A673 (cell line): ENCODE data around the gene DSPP.

ENCODE experiments used
- EZH2 ChIP-seq: fragments of 200-600 bp; sonication (generic); IDR thresholded peaks from 2 replicates; pipeline ENCODE4 v1.6.1; 2017; ENCODE audit warnings: borderline replicate concordance, low read depth, mild to moderate bottlenecking, mixed read lengths, antibody characterized with exemption, low read length; ENCODE audit not compliant: poor library complexity, severe bottlenecking
- TF ChIP-seq, protein P1 (sequence below): fragments of 300-800, 200-600 bp; sonication (generic); conservative IDR thresholded peaks from 2 replicates; pipeline ENCODE4 v1.5.1; 2017; ENCODE audit warnings: low read depth, mild to moderate bottlenecking, antibody characterized with exemption, low read length, moderate library complexity, mixed read lengths

DNA sequence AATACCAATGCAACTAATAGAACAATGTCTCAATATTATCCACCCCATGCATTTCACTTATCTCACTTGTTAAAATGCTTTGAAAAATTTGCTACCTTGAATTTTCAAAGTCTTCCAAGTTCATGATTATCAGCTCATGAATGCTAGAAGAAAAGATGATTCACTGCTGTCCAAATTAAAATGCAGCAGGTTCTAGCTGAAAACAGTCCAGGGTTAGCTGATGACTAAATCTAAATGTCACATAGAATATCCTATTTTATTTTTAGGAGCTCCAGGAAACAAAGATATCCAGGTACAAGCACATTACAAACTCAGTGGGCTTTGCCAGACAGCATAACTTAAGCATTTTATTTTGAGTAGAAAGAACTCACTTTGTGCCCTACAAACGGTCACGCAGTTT lies 41.1 kb upstream of the DSPP start:
- TF ChIP-seq EZH2: no peak
- TF ChIP-seq, protein P1, sequence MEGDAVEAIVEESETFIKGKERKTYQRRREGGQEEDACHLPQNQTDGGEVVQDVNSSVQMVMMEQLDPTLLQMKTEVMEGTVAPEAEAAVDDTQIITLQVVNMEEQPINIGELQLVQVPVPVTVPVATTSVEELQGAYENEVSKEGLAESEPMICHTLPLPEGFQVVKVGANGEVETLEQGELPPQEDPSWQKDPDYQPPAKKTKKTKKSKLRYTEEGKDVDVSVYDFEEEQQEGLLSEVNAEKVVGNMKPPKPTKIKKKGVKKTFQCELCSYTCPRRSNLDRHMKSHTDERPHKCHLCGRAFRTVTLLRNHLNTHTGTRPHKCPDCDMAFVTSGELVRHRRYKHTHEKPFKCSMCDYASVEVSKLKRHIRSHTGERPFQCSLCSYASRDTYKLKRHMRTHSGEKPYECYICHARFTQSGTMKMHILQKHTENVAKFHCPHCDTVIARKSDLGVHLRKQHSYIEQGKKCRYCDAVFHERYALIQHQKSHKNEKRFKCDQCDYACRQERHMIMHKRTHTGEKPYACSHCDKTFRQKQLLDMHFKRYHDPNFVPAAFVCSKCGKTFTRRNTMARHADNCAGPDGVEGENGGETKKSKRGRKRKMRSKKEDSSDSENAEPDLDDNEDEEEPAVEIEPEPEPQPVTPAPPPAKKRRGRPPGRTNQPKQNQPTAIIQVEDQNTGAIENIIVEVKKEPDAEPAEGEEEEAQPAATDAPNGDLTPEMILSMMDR: no peak
